Mucosa of rectum (tissue), 2 donors: ENCODE data around the gene CLEC16A.
A peak's percentile ranks its signal among the peaks of the same experiment; 100 is the strongest.

Source experiments
- H3K27ac ChIP-seq, 2 donors: one replicate each; pipeline ENCODE4 v1.7.0; 2013; ENCODE audit warnings: inconsistent platforms in 2 of 2, low read depth in 2 of 2, low read length in 2 of 2
- H3K27me3 ChIP-seq, 2 donors: one replicate each; pipeline ENCODE4 v1.7.0; 2013; ENCODE audit warnings: low read length in 2 of 2; ENCODE audit not compliant: control insufficient read depth in 2 of 2, insufficient read depth in 2 of 2
- H3K36me3 ChIP-seq, 2 donors: one replicate each; pipeline ENCODE4 v1.7.0; 2013; ENCODE audit warnings: low read length in 2 of 2; ENCODE audit not compliant: control insufficient read depth in 2 of 2, insufficient read depth in 2 of 2
- H3K4me1 ChIP-seq, 2 donors: one replicate each; pipeline ENCODE4 v1.7.0; 2013; ENCODE audit warnings: low read length in 2 of 2, mild to moderate bottlenecking in 1 of 2; ENCODE audit not compliant: control insufficient read depth in 2 of 2, insufficient read depth in 2 of 2
- H3K4me3 ChIP-seq, 2 donors: one replicate each; pipeline ENCODE4 v1.7.0; 2013; ENCODE audit warnings: low read length in 2 of 2
- H3K9ac ChIP-seq, 2 donors: one replicate each; pipeline ENCODE4 v1.7.0; 2013; ENCODE audit warnings: low read length in 2 of 2, low read depth in 1 of 2, mild to moderate bottlenecking in 1 of 2
- H3K9me3 ChIP-seq, 2 donors: one replicate each; pipeline ENCODE4 v1.7.0; 2013; ENCODE audit warnings: low read length in 2 of 2; ENCODE audit not compliant: control insufficient read depth in 2 of 2
- donor health status: healthy.
- donor health status: Normal muscosa, but diverticular disease.

Gene CLEC16A

GRCh38 chr16:11010575-11011221, 66.3 kb downstream of the CLEC16A start:
- Histone ChIP-seq H3K9ac (no peak overlapping the region), H3K4me3 (no peak overlapping the region), H3K27me3 (no peaks in the 10 kb centered on the region), H3K9me3 (no peaks in the 10 kb centered on the region), H3K4me1 (no peaks in the 10 kb centered on the region), H3K36me3 (peaks cover 0 to 3% of the 10 kb centered on the region in 2 donors), H3K27ac (no peak overlapping the region)

GRCh38 chr16:11011326-11011725, 67.0 kb downstream of the CLEC16A start:
- Histone ChIP-seq H3K36me3 (peaks cover 0 to 3% of the 10 kb centered on the region in 2 donors), H3K4me3 (no peak overlapping the region), H3K9me3 (no peaks in the 10 kb centered on the region), H3K4me1 (peaks cover 0 to under 1% of the 10 kb centered on the region in 2 donors), H3K27me3 (no peaks in the 10 kb centered on the region), H3K9ac (no peak overlapping the region), H3K27ac (no peak overlapping the region)

GRCh38 chr16:11012841-11013240, 68.5 kb downstream of the CLEC16A start:
- H3K36me3 ChIP-seq, result peaks cover 0 to 3% of the 10 kb centered on the region in 2 donors
- peaks cover 0 to 5% of the 10 kb centered on the region in 2 donors for H3K4me1 ChIP-seq
- no peaks in the 10 kb centered on the region for H3K9me3 ChIP-seq
- no peaks in the 10 kb centered on the region for H3K27me3 ChIP-seq
- H3K27ac ChIP-seq, result no peak overlapping the region
- H3K9ac ChIP-seq, result no peak overlapping the region
- no peak overlapping the region for H3K4me3 ChIP-seq

- Histone ChIP-seq H3K27me3 (no peaks in the 10 kb centered on the region), H3K27ac (no peak overlapping the region), H3K4me1 (peaks cover 0 to 5% of the 10 kb centered on the region in 2 donors), H3K9ac (no peak overlapping the region), H3K4me3 (no peak overlapping the region), H3K36me3 (peaks cover 0 to 3% of the 10 kb centered on the region in 2 donors), H3K9me3 (no peaks in the 10 kb centered on the region)
These were observed 69.8 kb downstream of the CLEC16A start for GRCh38 chr16:11014136-11014535.

GRCh38 chr16:11015076-11015475, 70.7 kb downstream of the CLEC16A start:
- Histone ChIP-seq H3K9me3 (no peaks in the 10 kb centered on the region), H3K36me3 (peaks cover 3 to 4% of the 10 kb centered on the region in 2 donors), H3K27ac (no peak overlapping the region), H3K9ac (no peak overlapping the region), H3K4me1 (peaks cover 0 to 5% of the 10 kb centered on the region in 2 donors), H3K4me3 (no peak overlapping the region), H3K27me3 (no peaks in the 10 kb centered on the region)

GRCh38 chr16:11015607-11016006, 71.2 kb downstream of the CLEC16A start:
- H3K4me1 ChIP-seq, result peaks cover 0 to 5% of the 10 kb centered on the region in 2 donors
- H3K4me3 ChIP-seq, result no peak overlapping the region
- H3K9me3 ChIP-seq, result no peaks in the 10 kb centered on the region
- H3K9ac ChIP-seq, result no peak overlapping the region
- H3K27me3 ChIP-seq, result no peaks in the 10 kb centered on the region
- no peak overlapping the region for H3K27ac ChIP-seq
- peaks cover 7% of the 10 kb centered on the region in 2 donors for H3K36me3 ChIP-seq

DNA sequence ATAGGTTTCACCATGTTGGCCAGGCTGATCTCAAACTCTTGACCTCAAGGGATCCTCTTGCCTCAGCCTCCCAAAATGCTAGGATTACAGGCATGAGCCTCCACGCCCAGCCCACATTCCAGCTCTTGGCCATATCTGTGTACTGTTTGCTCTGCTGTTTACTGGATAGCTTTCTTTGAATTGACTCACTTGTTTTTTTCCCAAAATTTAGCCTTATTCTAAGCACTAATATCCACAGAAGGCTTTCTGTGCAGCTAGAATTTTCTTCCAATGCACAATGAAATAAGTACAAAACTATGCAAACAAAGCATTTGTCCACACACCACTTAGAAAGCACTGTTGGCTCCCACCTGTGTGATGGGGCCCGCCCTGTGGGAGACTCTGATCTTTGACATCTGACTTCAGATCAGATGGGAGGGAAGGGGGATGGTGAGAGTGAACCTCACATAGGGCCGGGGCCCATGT, 72.2 kb downstream of the CLEC16A start:
- Histone ChIP-seq H3K4me1 (peaks cover 0 to 5% of the 10 kb centered on the region in 2 donors), H3K36me3 (peaks cover 7 to 12% of the 10 kb centered on the region in 2 donors), H3K9me3 (no peaks in the 10 kb centered on the region), H3K4me3 (no peak overlapping the region), H3K27ac (peak overlapping the region in 1 of 2 donors; percentile 21), H3K9ac (no peak overlapping the region), H3K27me3 (no peaks in the 10 kb centered on the region)

DNA sequence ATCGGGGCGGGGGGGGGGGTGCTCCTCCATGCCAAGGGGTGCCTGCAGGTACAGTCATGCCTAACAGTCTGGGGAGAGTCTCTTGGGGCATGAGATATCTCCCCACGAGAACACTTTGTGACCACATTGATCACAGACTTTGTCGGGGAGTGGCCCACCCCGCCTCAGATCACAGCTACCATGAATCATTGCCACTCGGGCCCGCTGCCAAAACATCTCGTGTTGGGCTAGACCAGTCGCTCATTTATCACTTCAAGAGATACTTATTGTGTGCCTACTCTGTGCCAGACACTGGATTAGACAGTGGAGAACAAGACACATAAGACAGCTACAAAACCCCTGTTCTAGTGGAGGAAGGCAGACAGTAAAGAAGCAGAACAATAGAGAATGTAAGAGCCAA, 72.6 kb downstream of the CLEC16A start:
- peak overlapping the region in 1 of 2 donors; percentile 6 for H3K27ac ChIP-seq
- H3K4me3 ChIP-seq, result no peak overlapping the region

DNA sequence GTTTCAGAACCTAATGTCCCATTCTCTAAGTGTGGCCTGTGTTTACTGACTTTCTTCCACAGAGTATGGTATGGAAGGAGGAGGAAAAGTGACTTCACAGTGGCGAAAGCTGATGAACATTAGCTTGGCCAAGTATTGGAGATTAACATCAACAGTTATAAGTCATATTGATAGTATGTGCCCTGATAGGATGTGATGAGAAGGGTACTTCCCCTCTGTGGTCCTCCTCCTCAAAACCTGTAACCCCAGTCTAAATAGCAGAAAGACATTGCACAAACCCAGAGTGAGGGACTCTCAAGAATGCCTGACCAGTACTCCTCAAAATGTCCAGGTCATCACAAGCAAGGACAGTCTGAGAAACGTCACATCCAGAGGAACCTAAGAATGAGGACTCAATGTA, 73.1 kb downstream of the CLEC16A start:
- peak overlapping the region in 1 of 2 donors; percentile 6 for H3K27ac ChIP-seq

More for the DNA sequence above, 72.6 kb downstream of the CLEC16A start:
- Histone ChIP-seq H3K9ac (no peak overlapping the region), H3K4me1 (peaks cover 0 to 5% of the 10 kb centered on the region in 2 donors), H3K27me3 (no peaks in the 10 kb centered on the region), H3K36me3 (peaks cover 7 to 12% of the 10 kb centered on the region in 2 donors), H3K9me3 (no peaks in the 10 kb centered on the region)

GRCh38 chr16:11020388-11020787, 76.0 kb downstream of the CLEC16A start:
- no peak overlapping the region for H3K4me3 ChIP-seq
- H3K9me3 ChIP-seq, result no peaks in the 10 kb centered on the region
- peaks cover 10 to 21% of the 10 kb centered on the region in 2 donors for H3K36me3 ChIP-seq
- H3K9ac ChIP-seq, result no peak overlapping the region
- H3K27me3 ChIP-seq, result no peaks in the 10 kb centered on the region
- no peak overlapping the region for H3K27ac ChIP-seq
- H3K4me1 ChIP-seq, result peaks cover 0 to 5% of the 10 kb centered on the region in 2 donors

More for the DNA sequence above, 73.1 kb downstream of the CLEC16A start:
- no peaks in the 10 kb centered on the region for H3K9me3 ChIP-seq
- H3K9ac ChIP-seq, result no peak overlapping the region
- H3K4me3 ChIP-seq, result no peak overlapping the region
- H3K27me3 ChIP-seq, result no peaks in the 10 kb centered on the region
- peaks cover 7 to 12% of the 10 kb centered on the region in 2 donors for H3K36me3 ChIP-seq
- peaks cover 0 to 5% of the 10 kb centered on the region in 2 donors for H3K4me1 ChIP-seq
